Breast epithelium (tissue), 3 donors: ENCODE results near the gene PCDHGC3.

Experiments used
- CTCF ChIP-seq, 3 donors: fragments of 450-650 bp; IDR thresholded peaks; one replicate each; pipeline ENCODE4 v1.5.1; 2016 to 2017; ENCODE audit warnings: antibody characterized with exemption in 3 of 3, mild to moderate bottlenecking in 3 of 3, moderate library complexity in 3 of 3
- POLR2AphosphoS5 ChIP-seq, 3 donors: sonication (generic); formaldehyde crosslinking; IDR thresholded peaks; one replicate each; pipeline ENCODE4 v1.6.1; 2017; ENCODE audit warnings: antibody characterized with exemption in 3 of 3

GRCh38 chr5:141465351-141465750 lies 10.4 kb upstream of the PCDHGC3 start:
- TF ChIP-seq CTCF (IDR thresholded peaks at IDR 0.05) = no peak
- no peak for TF ChIP-seq POLR2AphosphoS5 (IDR thresholded peaks at IDR 0.05)
